Measurements from ENCODE around the gene CPM.

GRCh38 chr12:68844318-68844745, 88.6 kb downstream of the CPM start:
- TF ChIP-seq POLR2AphosphoS5 (IDR thresholded peaks at IDR 0.05; ENCODE audit: low read depth) (no peak), CTCF (IDR thresholded peaks at IDR 0.05; ENCODE audit: insufficient read depth, low read length) (no peak), REST (IDR thresholded peaks at IDR 0.05; ENCODE audit: insufficient replicate concordance, low read depth) (no peak), GABPA (IDR thresholded peaks at IDR 0.05; ENCODE audit: low read depth) (no peak)

Data from HL-60 (cell line).